Upper lobe of left lung (tissue), 4 donors: ENCODE measurements around the gene DSCAM.

Experiments used
- POLR2A ChIP-seq, 4 donors: fragments of 450-650 bp; IDR thresholded peaks; one replicate each; pipeline ENCODE4 v1.5.1; 2016 to 2017; ENCODE audit warnings: antibody characterized with exemption in 4 of 4, mild to moderate bottlenecking in 2 of 4
- TF ChIP-seq, protein P1 (sequence below), 6 experiments: fragments of 450-650 bp in 4 of 6; fragments of 200-600 bp in 2 of 6; sonication (generic) in 2 of 6; IDR thresholded peaks; one replicate each; pipeline ENCODE4 v1.5.1; 2016 to 2019; ENCODE audit warnings: antibody characterized with exemption in 6 of 6

DNA sequence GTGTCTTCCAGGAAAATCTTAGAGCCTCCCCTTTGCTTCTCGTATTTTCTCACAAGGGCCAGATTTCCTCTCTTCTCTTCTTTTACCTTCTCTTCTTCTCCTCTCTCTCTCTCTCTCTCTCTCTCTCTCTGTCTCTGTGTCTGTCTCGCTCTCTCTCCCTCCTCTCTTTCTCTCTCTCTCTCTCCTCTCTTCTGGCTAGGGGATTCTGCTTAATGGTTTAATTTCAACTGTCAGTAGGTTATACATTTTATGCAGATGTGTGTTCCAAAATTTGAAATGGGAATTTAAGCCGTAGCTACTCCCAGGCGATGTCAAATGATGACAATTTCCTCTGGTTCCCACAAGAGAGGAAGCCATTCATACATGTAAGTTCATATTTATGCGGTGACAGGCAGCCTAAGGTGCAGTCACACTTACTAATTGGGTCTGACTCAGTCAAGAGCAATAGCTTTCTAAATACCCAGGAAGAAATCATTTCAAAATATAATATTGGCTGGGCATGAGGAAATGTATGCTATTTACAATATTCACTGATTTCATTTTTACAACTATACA lies 1.4 kb downstream of the DSCAM start:
- TF ChIP-seq, protein P1, sequence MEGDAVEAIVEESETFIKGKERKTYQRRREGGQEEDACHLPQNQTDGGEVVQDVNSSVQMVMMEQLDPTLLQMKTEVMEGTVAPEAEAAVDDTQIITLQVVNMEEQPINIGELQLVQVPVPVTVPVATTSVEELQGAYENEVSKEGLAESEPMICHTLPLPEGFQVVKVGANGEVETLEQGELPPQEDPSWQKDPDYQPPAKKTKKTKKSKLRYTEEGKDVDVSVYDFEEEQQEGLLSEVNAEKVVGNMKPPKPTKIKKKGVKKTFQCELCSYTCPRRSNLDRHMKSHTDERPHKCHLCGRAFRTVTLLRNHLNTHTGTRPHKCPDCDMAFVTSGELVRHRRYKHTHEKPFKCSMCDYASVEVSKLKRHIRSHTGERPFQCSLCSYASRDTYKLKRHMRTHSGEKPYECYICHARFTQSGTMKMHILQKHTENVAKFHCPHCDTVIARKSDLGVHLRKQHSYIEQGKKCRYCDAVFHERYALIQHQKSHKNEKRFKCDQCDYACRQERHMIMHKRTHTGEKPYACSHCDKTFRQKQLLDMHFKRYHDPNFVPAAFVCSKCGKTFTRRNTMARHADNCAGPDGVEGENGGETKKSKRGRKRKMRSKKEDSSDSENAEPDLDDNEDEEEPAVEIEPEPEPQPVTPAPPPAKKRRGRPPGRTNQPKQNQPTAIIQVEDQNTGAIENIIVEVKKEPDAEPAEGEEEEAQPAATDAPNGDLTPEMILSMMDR (IDR thresholded peaks at IDR 0.05): no peak
- no peak for TF ChIP-seq POLR2A (IDR thresholded peaks at IDR 0.05)
